NCI-H2081 treated with DMSO at 0.1 percent for 48 hours (cell line): Measurements from ENCODE around the gene OR13F1.
"Not testable (repeated sequence)": the region's sequence is repeated elsewhere in the genome, so short reads cannot be mapped to it uniquely, and the experiment has no call there.

ENCODE experiments used
- DNase-seq: peaks from one replicate; lab custom pipeline; 2025; lab: John Stamatoyannopoulos, UW

Gene OR13F1

GRCh38 chr9:104503963-104504362, at the start of gene OR13F1:
Gene OR13F1, plus strand, starts transcription at chr9:104504263. Its CDS starts 0 bp downstream, at chr9:104504263.
- DNase-seq = no peak

- no peak for DNase-seq
Measured at GRCh38 chr9:104456831-104457230, 47.2 kb upstream of the OR13F1 start.

GRCh38 chr9:104463864-104464263, 40.2 kb upstream of the OR13F1 start:
- no peak for DNase-seq

- no peak for DNase-seq
Measured at GRCh38 chr9:104468261-104468660, 35.8 kb upstream of the OR13F1 start.

DNA sequence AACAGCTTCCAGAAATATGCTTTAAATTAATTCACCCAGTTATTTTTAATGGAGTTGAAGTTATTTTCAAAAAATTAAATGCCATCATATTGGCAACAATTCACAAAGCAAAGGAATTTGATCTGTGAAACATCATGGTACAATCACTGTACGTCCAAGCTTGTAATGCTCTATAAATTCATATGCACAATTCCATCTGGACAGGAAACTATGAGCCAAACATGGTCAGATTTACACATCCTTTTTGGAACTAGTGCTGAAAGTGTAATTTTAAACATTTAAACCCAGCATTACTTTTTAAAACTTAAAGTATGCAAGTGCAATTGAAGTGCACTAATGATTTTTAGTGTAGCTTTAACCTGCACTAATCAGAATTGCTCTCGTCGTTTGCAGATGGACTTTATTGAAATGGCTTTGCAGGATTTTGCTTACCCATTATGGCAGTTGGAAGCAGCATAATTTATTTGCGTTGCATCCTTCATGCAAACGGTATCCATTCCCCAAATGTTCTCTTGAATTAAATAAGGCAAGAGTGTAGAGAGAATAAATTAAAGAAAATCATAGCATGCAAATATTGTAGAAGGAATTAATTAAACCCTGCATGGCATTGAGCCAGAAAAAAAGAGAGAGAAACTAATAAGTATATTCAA, 21.0 kb upstream of the OR13F1 start:
- DNase-seq = no peak

DNA sequence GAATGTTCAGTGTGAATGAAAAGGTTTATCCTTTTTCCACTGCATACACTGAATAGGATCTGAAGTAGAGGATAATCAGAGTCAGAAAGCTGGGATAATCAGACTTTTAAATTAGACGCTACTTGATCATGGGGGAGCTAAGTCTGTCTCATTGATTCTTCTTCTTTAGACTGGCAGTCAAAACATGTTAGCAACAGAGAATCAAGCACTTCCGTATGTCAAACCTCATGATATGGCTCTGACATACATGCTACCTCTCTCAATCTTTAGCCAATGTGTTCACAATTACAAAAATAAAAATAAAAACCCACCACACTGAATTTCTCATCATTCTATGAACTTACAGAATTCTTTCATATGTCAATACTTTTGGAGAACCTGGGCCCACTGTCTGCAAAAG, 19.0 kb upstream of the OR13F1 start:
- no peak for DNase-seq

- DNase-seq = no peak
Measured at GRCh38 chr9:104494808-104495207, 9.3 kb upstream of the OR13F1 start.

- DNase-seq = no peak
Measured at GRCh38 chr9:104503440-104503839, 623 bp upstream of the OR13F1 start.

- no peak for DNase-seq
Measured at GRCh38 chr9:104506565-104506964, 2.5 kb downstream of the OR13F1 start.

- DNase-seq = no peak
Measured at GRCh38 chr9:104514901-104515300, 10.8 kb downstream of the OR13F1 start.

DNA sequence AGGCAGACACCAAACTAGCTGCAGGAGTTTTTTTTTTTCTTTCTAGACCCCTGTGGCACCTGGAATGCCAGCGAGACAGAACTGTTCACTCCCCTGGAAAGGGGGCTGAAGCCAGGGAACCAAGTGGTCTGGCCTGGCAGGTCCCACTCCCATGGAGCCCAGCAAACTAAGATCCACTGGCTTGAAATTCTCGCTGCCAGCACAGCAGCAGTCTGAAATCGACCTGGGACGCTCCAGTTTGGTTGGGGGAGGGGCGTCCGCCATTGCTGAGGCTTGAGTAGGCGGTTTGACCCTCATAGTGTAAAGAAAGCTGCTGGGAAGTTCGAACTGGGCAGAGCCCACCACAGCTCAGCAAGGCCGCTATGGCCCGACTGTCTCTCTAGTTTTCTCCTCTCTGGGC, 16.2 kb downstream of the OR13F1 start:
- not testable (repeated sequence) for DNase-seq

GRCh38 chr9:104527109-104527508, 23.0 kb downstream of the OR13F1 start, which contains the start of gene OR13C4:
Gene OR13C4, minus strand, starts transcription at chr9:104527209. Its CDS starts 0 bp downstream, at chr9:104527209.
- DNase-seq = no peak

- no peak for DNase-seq
Measured at GRCh38 chr9:104536756-104537155, 32.7 kb downstream of the OR13F1 start, which contains the start of gene OR13C3. Gene OR13C3, minus strand, starts transcription at chr9:104536856. Its CDS starts 133 bp downstream, at chr9:104536723.

GRCh38 chr9:104539275-104539674, 35.2 kb downstream of the OR13F1 start:
- no peak for DNase-seq

GRCh38 chr9:104544644-104545043, 40.6 kb downstream of the OR13F1 start:
- DNase-seq = no peak

- DNase-seq = no peak
Measured at GRCh38 chr9:104553261-104553660, 49.2 kb downstream of the OR13F1 start.
